ENCODE measurements around the gene TMEM59L.
A peak's percentile ranks its signal among the peaks of the same experiment; 100 is the strongest.

TMEM59L gene

GRCh38 chr19:18657590-18658365 lies 45.1 kb downstream of the TMEM59L start:
- H3K4me3 ChIP-seq (ENCODE audit: low read depth, low read length): no peak overlapping the region
- no peak for TF ChIP-seq CTCF (IDR thresholded peaks at IDR 0.05; ENCODE audit: low read depth, low read length)

- TF ChIP-seq CTCF (IDR thresholded peaks at IDR 0.05; ENCODE audit: low read depth, low read length): no peak
- H3K4me3 ChIP-seq (ENCODE audit: low read depth, low read length): no peak overlapping the region
These were observed 45.7 kb downstream of the TMEM59L start for GRCh38 chr19:18658366-18658855.

DNA sequence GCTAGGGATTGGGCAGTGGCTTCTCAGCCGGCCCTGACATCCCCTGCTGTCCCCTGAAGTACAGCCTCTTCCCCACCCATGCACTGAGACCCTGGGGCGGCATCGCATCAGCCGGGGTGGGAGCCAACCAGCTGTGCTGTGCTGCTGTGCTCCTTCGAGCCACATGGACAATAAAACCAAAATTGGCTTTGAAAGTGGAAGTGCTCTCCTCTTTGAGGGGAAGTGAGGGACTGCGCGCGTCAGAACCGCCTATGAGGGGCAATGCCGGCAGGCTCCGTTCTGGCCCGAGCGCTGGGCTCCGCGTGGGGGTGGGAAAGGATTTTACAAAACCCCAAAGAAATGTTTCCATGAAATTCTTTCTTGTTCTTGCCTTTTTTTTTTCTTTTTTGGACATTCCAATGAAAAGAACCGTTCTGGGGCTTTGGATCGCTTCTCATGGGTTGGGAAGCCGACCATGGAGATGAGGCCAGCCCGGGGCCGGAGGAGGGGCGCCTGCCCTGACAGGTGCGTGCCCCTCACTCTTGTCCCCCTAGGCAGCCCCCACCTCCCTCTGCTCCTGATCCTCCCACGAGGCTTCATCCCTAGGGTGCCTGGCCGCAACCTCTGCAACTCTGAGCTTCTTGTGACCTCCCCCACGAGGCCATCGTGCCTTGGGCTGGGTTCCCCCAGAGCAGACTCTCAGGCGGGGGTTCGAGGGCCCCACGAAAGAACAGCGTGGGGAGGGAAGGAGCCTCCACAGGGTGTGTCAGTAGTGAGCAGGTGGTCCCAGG lies 46.8 kb downstream of the TMEM59L start:
- no peak for TF ChIP-seq CTCF (IDR thresholded peaks at IDR 0.05; ENCODE audit: low read depth, low read length)
- no peak overlapping the region for H3K4me3 ChIP-seq (ENCODE audit: low read depth, low read length)

DNA sequence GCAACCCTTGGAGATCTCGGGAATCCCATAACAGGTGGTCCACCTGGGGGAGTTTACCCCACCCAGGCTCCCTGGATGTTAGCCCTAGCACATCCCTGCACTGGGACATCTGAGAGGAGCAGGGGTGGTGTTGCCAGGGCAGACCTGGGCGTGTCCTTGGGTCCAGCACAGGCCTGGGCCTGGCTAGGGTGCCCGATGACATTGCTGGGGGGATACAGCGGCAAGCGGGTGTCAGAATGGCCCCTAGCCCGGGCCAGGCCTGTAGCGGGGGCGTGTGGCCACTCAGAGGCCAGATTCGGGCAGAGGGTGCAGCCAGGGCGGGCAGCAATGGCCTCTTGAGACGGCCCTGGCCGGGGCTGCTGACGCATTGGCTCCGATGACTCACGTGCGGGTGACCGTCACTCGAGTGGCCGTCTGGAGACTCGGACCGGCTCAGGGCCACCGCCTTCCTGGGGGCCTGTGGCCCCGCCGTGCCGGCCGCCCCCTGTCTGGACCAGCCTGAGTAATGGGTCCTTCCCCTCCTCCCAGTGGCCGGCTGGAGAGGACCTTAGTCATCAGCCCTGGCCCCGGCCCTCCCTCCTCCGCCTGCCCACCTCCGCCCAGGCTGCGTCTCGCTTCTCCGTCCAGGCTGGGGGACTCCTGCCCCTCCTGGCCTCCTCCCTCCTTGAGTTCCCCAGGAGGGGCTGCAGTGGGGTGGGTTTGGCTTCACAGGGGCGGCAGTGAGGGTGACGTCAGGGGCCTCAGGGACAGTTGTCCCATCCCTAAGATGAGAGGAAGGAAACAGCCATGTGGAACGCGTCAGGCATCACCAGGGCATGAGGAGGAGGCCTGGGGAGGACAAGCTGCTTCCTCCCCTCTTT lies 47.6 kb downstream of the TMEM59L start:
- TF ChIP-seq CTCF (IDR thresholded peaks at IDR 0.05; ENCODE audit: low read depth, low read length): no peak
- H3K4me3 ChIP-seq (ENCODE audit: low read depth, low read length): peak overlapping the region; percentile 15; the same call in 1 of the 2 replicates

GRCh38 chr19:18660939-18661670 lies 48.4 kb downstream of the TMEM59L start:
- no peak for TF ChIP-seq CTCF (IDR thresholded peaks at IDR 0.05; ENCODE audit: low read depth, low read length)
- H3K4me3 ChIP-seq (ENCODE audit: low read depth, low read length): no peak overlapping the region

DNA sequence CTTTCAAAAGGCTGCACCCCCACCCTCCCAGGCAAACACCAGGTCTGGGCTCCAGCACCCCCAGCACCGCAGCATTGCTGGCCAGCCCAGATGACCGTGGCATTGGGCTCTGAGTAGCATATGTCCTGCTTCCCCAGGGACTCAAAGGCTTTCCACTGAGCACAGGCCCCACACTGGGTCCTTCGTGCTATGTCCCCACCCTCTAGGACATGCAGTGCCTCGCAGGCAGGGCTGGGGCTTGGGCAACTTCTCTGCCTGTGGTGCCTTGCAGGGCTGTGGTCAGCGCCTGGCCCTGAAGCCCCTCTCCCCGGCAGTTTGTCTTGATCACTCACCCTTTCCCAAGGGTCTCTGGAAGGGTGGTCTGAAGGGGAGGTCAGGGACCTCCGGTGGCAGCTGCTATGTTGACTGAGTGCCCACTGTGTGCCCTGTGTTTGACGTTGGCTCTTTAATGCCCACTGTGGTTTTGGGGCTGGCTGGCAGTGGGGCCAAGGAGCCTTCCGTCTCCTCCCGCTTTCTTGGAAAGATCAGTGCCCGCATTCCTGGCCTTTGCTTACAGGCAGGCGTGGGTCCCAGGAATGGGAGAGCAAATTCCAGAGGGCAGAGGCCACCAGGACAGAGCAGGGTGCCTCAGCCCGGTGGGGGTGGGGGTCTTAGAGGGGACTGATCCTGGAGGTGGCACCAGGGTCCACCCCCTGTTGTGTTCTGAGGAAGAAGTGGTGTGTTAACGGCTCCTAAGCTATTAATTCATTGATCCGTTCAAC lies 50.5 kb downstream of the TMEM59L start:
- TF ChIP-seq CTCF (IDR thresholded peaks at IDR 0.05; ENCODE audit: low read depth, low read length): no peak
- no peak overlapping the region for H3K4me3 ChIP-seq (ENCODE audit: low read depth, low read length)

Measured in WI38 (cell line).